ENCODE results near the gene PSMD1.

Gene PSMD1

GRCh38 chr2:231037731-231038482 lies 18.8 kb upstream of the PSMD1 start:
- peaks cover 40% of the 10 kb centered on the region for H3K27me3 ChIP-seq (ENCODE audit: control insufficient read depth, low read length)
- H3K4me2 ChIP-seq (ENCODE audit: low read length): no peak overlapping the region
- TF ChIP-seq EZH2phosphoT487 (IDR thresholded peaks at IDR 0.05; ENCODE audit: borderline replicate concordance, low read length): no peak
- no peak for TF ChIP-seq CTCF (IDR thresholded peaks at IDR 0.05; ENCODE audit: low read depth, low read length, poor library complexity, severe bottlenecking)

GRCh38 chr2:231038483-231039293 lies 18.0 kb upstream of the PSMD1 start:
- Histone ChIP-seq H3K79me2 (ENCODE audit: control insufficient read depth, low read length) (no peaks in the 10 kb centered on the region), H3F3A (ENCODE audit: control insufficient read depth, insufficient read depth) (no peaks in the 10 kb centered on the region), H3K9me3 (ENCODE audit: control insufficient read depth, insufficient read depth, low read length) (no peaks in the 10 kb centered on the region), H3K4me2 (ENCODE audit: low read length) (no peak overlapping the region), H3K4me3 (ENCODE audit: low read length) (no peak overlapping the region), H3K27me3 (ENCODE audit: control insufficient read depth, low read length) (peaks cover 43% of the 10 kb centered on the region), H3K4me1 (ENCODE audit: control insufficient read depth, low read length) (peaks cover 8% of the 10 kb centered on the region), H4K20me1 (ENCODE audit: control insufficient read depth, insufficient read depth, low read depth, low read length) (no peaks in the 10 kb centered on the region), H3K27ac (ENCODE audit: low read depth, low read length) (no peak overlapping the region), H3K9me2 (replicated peaks; ENCODE audit: control insufficient read depth, low read length) (no peaks in the 10 kb centered on the region), H3K36me3 (ENCODE audit: control insufficient read depth, low read length) (no peaks in the 10 kb centered on the region)
- no peak for TF ChIP-seq CTCF (IDR thresholded peaks at IDR 0.05; ENCODE audit: low read depth, low read length, poor library complexity, severe bottlenecking)
- TF ChIP-seq EZH2phosphoT487 (IDR thresholded peaks at IDR 0.05; ENCODE audit: borderline replicate concordance, low read length): no peak

More at GRCh38 chr2:231037731-231038482, 18.8 kb upstream of the PSMD1 start:
- no peak overlapping the region for H3K27ac ChIP-seq (ENCODE audit: low read depth, low read length)
- H4K20me1 ChIP-seq (ENCODE audit: control insufficient read depth, insufficient read depth, low read depth, low read length): no peaks in the 10 kb centered on the region
- H3K4me3 ChIP-seq (ENCODE audit: low read length): no peak overlapping the region
- H3F3A ChIP-seq (ENCODE audit: control insufficient read depth, insufficient read depth): no peaks in the 10 kb centered on the region
- no peaks in the 10 kb centered on the region for H3K79me2 ChIP-seq (ENCODE audit: control insufficient read depth, low read length)
- no peaks in the 10 kb centered on the region for H3K36me3 ChIP-seq (ENCODE audit: control insufficient read depth, low read length)
- no peaks in the 10 kb centered on the region for H3K9me2 ChIP-seq (replicated peaks; ENCODE audit: control insufficient read depth, low read length)
- H3K9me3 ChIP-seq (ENCODE audit: control insufficient read depth, insufficient read depth, low read length): no peaks in the 10 kb centered on the region
- H3K4me1 ChIP-seq (ENCODE audit: control insufficient read depth, low read length): peaks cover 8% of the 10 kb centered on the region

DNA sequence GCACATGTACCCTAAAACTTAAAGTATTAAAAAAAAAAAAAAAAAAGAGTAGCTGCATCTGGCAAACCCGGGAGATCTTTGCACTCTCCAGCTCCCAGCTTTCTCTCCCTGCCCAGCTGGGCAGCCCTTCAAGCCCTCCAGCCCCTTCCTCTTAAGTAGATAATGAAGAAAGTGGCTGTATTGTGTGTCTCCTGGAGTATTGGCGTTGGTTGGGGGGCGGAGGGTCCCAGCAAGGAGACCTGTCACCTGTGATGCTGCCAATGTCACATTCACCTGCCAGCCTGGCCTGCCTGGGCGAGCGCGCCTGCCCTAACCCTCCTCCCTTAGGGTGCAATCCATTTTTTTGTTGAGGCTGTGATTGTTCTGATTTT lies 17.4 kb upstream of the PSMD1 start:
- Histone ChIP-seq H3K9me3 (ENCODE audit: control insufficient read depth, insufficient read depth, low read length) (no peaks in the 10 kb centered on the region), H3K4me2 (ENCODE audit: low read length) (no peak overlapping the region), H3K79me2 (ENCODE audit: control insufficient read depth, low read length) (no peaks in the 10 kb centered on the region), H3K27ac (ENCODE audit: low read depth, low read length) (no peak overlapping the region), H3K4me1 (ENCODE audit: control insufficient read depth, low read length) (peaks cover 7% of the 10 kb centered on the region), H3F3A (ENCODE audit: control insufficient read depth, insufficient read depth) (no peaks in the 10 kb centered on the region), H3K36me3 (ENCODE audit: control insufficient read depth, low read length) (no peaks in the 10 kb centered on the region), H3K27me3 (ENCODE audit: control insufficient read depth, low read length) (peaks cover 45% of the 10 kb centered on the region), H3K4me3 (ENCODE audit: low read length) (no peak overlapping the region), H3K9me2 (replicated peaks; ENCODE audit: control insufficient read depth, low read length) (no peaks in the 10 kb centered on the region), H4K20me1 (ENCODE audit: control insufficient read depth, insufficient read depth, low read depth, low read length) (no peaks in the 10 kb centered on the region)
- TF ChIP-seq CTCF (IDR thresholded peaks at IDR 0.05; ENCODE audit: low read depth, low read length, poor library complexity, severe bottlenecking) (no peak), EZH2phosphoT487 (IDR thresholded peaks at IDR 0.05; ENCODE audit: borderline replicate concordance, low read length) (no peak)
